NCI-H2227 (cell line): ENCODE measurements around the gene TBC1D16.

ENCODE experiments used
- DNase-seq: peaks from one replicate; lab custom pipeline; 2025; ENCODE audit not compliant: unreplicated experiment; lab: John Stamatoyannopoulos, UW

TBC1D16 gene

DNA sequence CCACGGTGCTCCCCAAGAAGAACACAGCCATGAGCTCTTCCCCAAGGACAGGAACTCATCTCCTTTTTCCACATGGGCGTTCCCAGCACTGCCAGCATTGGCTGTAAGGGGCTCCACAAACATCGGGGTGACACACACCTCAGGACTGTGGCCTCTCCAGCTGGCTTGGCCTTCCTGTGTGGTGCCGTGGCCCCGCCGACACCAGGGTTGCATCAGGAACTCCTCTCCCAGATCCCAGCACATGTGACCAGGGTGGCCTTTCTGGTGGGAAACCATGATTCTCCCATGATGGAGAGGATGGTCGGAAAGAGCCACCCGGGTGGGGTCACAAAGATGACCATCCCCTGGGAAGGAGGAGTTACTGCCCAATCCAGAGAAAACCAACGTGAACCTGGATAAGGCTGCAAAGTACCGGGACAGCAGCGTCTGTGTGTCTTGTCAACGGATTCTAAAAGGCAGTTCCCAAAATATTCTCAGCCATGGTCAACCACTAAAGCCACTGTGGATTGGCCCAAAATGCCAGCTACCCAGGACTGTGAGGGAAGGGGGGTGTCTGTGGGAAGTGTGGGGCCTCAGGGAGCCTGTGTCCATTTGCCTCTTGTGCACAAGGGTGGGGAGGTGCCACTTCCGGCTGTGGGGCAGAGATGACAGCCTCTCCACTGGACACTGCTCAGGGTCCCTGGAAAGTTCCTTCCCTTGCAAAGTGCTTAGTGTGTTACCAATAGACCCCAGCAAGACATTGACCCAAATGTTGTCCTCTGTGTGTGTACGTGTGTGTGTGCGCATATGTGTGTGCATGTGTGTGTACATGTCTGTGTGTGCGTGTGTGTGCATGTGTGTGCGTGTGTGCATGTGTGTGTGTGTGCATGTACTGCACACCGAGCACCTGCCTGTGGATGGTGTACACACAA, 118.4 kb downstream of the TBC1D16 start:
- DNase-seq = no peak

- no peak for DNase-seq
These were observed 119.2 kb downstream of the TBC1D16 start for GRCh38 chr17:79916506-79916905.

GRCh38 chr17:79915850-79916430, 119.7 kb downstream of the TBC1D16 start:
- no peak for DNase-seq

DNA sequence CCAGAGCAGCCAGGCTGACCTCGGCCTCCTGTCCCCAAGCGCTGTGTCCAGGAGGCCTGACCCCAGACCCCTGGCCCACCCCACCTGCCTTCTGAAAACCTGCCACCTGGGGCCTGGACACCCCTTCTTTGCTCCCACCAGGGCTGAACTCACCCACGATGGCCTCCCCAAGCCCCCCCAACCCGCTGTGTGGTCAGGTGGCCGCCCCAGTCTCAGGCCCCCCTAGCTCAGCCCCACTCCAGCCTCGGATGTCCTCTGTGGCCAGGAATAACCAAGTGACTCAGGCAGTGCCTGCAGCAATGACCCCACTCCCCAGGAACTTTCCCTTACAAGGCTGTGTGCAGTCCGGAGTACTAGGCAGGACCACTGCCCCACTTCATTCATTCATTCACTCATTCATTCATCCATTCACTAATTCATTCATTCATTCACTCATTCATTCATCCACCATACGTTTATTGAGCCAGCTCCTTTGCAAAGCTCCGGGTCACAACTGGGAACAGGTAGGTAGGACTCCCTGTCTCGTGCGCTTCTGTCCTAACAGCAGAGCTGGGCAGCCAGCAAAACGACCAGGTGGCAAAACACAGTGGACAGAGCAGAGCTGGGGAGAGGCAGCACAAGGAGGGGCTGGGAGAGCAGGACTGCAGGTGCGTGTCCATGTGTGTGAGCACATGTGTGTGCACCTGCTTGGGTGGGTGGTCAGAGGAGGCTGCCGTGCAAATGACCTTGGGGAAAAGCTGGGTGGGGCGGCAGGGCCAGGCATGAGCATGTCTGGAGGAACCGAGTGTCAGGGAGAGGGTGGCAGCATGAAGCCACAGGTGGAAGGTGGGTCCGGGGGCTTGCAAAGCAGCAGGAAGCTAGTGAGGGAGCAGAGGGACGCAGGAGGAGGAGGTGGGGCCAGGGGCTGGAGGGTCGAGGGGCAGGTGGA, 120.6 kb downstream of the TBC1D16 start:
- DNase-seq = no peak

DNA sequence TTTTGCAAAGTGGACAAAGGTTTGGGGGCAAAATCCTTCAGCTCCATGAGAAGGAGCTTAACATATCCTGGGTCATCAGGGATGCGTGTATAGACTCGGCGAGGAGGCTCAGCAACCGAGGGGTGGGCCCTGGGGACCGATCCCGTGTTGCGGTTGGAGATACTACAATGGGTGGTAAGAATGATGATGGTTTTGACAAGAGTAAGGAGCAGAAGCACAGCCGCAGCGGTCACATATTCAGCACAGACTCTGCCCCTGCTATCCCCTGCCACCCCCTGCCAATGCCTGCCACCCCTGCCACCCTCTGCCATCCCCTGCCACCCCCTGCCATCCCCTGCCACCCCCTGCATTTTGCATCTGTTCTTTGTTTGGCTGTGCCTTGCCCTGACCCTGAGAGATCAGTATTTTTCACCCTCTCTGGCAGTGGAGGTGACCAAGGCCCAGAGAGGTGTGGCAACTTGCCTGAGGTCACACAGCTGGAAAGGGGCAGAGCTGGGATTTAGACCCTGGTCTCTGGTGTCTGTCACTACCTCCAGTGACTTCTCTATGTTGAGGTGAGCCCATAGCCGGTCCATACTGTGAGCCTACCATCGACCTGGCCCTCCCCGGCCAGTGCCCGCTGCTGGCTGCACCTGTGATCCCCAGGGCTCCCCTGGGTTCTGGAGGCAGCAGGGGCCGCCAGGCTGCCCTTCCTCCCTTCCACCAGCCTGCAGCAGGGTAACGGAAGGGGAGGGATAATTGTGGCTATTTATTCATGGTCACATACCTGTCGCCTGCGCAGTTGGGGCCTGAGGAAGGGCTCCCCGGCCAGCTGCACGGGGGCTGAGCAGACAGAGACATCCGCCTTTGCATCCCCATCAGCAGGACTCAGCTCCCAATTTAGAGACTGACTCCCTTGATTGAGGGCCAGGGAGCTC, 121.5 kb downstream of the TBC1D16 start:
- DNase-seq = no peak

- DNase-seq = no peak
These were observed 122.2 kb downstream of the TBC1D16 start for GRCh38 chr17:79913451-79913850.

DNA sequence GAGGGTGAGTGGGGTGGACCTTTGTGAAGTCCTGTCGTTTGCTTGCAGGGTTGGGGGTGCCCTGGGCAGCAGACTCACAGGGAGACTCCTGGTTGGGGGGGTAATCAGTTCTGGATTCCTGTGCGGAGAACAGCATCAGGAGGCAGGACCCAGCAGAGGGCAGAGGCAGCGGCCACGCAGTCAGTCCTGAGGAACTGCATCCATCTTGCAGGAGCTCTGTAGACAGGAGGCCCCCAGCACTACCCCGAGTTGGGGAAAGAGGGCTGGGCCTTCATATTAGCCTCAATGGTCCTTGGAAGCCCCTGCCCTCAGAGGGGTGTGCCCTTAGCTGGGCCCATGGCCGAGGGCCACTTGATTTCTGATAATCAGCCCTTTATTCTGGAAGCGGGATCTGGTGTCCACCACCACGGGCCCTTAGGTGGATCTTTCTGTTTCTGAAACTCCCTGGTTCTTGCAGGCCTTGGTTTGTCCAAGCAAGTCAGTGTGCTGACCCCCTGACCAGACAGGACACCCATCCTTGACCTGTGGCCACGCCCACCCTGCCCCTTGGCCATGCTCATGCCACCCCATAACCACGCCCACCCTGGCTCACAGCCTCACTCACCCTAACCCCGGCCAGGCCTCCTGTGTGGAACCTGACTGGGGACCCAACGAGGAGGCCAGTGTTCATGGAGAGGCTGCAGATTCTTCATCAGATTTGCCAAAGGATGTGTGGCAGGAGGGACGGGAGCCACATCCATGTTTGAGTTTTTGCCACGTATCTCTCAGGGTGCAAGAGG, 122.9 kb downstream of the TBC1D16 start:
- DNase-seq = no peak

DNA sequence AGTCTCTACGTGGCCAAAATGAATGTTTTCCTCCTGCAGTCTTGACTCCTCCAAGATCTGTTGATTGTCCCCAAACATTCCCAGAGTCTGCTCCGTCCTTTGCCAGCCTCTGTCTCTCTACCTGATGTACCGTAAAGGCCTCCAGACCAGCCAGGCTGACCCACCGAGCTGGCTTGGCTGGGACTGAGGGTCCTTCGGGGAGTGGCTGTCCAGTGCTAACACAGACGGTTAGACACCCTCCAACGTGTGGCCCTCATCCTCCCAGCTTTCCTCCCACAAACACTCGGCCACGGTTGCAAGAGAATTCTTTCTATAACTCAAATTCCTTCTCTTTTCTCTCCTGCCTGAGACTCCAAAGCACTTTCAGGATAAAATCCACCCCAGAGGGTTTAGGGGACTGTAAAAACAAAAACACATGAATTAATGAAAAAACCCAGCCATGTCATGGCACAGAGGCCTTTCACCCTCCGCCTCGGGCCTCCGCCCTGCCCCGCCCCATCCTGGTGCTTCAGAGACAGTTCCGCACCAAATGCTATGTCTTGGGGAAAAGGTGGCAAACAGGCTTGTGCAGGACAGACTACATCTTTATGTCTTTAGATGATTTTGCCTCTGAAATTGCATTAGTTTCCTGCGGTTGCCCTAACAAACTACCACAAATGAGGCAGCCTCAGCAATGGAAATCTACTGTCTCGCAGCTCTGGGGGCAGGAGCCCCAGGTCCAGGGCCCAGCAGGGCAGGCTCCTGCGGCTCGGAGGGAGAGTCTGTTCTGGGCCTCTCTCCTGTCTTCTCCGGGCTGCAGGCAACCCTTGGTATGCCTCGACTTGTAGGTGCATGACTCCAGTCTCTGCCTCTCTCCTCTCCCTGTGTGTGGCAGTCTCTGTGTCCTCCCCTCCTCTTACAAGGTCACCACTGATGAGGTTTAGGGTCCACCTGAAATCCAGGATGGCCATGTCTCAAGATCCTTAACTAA, 124.0 kb downstream of the TBC1D16 start:
- no peak for DNase-seq

- DNase-seq = no peak
These were observed 124.7 kb downstream of the TBC1D16 start for GRCh38 chr17:79910985-79911361.

GRCh38 chr17:79909121-79909520, 126.6 kb downstream of the TBC1D16 start:
- no peak for DNase-seq

DNA sequence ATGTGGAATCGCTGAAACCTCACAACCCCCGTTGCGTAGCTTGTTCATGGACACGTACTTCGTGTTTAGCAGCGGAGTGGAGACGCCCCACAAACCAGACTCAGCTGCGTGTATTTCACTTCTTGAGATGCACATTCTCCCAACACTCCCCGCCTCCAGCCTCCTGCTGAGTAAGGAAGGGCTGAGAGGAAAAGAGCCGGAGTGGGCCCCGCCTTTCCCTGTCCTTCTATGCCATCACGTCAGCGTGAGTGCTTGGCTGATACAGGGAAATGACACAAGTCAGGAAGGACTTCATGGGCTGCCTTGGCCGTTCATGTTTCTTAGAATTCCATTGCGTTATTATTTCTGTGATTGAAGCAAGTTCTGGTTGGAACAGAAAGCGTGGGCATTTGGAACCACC, 127.8 kb downstream of the TBC1D16 start:
- peak; percentile 85 for DNase-seq

DNA sequence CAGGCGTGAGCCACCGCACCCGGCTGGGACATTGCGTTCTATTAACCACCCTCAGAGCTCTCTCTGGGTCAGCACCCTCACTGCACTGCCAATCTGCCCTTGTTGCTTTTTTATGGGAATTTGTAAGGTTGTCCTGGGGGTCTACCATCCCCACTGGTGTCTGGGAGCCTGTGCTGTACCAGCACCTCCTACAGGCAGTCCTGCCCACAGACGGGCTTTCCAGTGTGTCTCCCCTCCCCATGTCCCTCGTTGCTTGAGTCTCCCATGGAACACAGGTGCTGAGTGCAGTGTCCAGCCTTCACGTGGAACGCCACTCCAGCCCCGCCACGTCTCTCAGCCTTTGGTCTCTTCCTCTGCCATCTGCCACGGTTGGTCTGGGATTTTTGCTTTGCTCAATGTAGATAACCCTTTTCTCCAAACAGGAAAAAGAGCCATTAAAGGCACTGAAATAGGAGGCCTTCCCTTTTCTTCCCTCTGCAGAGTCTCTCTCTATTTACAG, 128.4 kb downstream of the TBC1D16 start:
- DNase-seq = no peak

GRCh38 chr17:79905832-79906231, 129.8 kb downstream of the TBC1D16 start:
- no peak for DNase-seq

- DNase-seq = no peak
These were observed 130.8 kb downstream of the TBC1D16 start for GRCh38 chr17:79904865-79905264.

- DNase-seq = no peak
These were observed 133.4 kb downstream of the TBC1D16 start for GRCh38 chr17:79902146-79902791.

- no peak for DNase-seq
These were observed 134.5 kb downstream of the TBC1D16 start for GRCh38 chr17:79901131-79901530.

DNA sequence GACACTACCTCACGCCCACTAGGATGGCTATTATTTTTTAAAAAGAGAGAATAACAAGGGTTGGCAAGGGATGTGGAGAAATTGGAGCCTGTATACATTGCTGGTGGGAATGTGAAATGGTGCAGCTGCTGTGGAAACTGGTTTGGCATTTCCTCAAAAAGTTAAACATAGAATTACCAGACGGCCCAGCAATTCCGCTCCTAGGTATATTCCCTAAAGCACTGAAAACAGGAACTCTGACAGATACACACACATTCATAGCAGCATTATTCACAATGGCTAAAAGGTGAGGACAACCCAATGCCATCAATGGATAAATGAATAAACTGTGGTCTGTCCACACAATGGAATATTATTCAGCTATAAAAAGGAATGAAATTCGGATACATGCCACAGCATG, 136.1 kb downstream of the TBC1D16 start:
- no peak for DNase-seq
